ENCODE data around the gene ELOVL7.
A peak's percentile ranks its signal among the peaks of the same experiment; 100 is the strongest.

- TF ChIP-seq PHF8 (IDR thresholded peaks at IDR 0.05; ENCODE audit: borderline replicate concordance, low read depth) (peak; percentile 58), KDM1A (IDR thresholded peaks at IDR 0.05; ENCODE audit: low read depth) (no peak), CTCF (IDR thresholded peaks at IDR 0.05) (peak; percentile 52)
These were observed at the start of gene ELOVL7 for GRCh38 chr5:60843936-60844905.

All from A549 (cell line).